ENCODE measurements around the gene RNF14. TPM values are rescaled to one million over a fixed set of nuclear protein-coding genes. Genes with fewer than 3 reads are reported as not detected.

Gene RNF14
- polyA plus RNA-seq, 1 of the 3 experiments (the other 2 are of a cell fraction) = 24.5 TPM

DNA sequence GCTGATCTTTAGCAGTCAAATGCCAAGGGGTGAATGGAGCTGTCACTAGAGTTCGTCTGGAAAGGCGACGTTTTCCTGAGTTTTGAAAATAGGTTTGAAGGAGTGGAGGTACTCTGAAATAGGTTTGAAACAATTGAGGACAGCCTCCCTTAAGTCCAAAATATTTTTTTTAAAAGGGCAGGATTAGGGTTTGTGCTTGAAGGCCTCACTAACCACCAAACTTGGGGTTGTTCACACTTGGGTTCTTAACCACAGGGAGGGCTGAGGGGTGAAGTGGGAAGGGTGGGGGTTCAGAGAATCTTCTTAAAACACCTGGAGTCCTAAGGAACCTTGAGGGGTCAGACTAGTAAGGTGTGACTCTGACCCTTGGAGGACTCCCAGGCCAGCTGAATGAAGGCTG, 7.4 kb upstream of the RNF14 start:
- WGBS (ENCODE audit: low lambda C conversion rate) = 98% methylated on average over 3 of the region's 3 CpGs
- no peak overlapping the region for H3K4me3 ChIP-seq (ENCODE audit: low read depth in 2 of 2, low read length in 1 of 2)
- no peaks in the 10 kb centered on the region for H3K79me2 ChIP-seq (ENCODE audit: insufficient read depth)
- peak overlapping the region; percentile 98 for H2AFZ ChIP-seq (ENCODE audit: low read depth)
- peaks cover 0 to 17% of the 10 kb centered on the region in 2 experiments; a peak in 2 of 4 replicates for H3K4me1 ChIP-seq (ENCODE audit: control insufficient read depth in 1 of 2, insufficient read depth in 2 of 2, low read depth in 1 of 2, low read length in 1 of 2)
- no peaks in the 10 kb centered on the region for H3K36me3 ChIP-seq (replicated peaks in 1 of 2; ENCODE audit: control insufficient read depth in 1 of 2, insufficient read depth in 2 of 2, low read length in 1 of 2)
- H3K9ac ChIP-seq = no peak overlapping the region
- H3K27ac ChIP-seq (ENCODE audit: low read depth in 2 of 2, low read length in 1 of 2) = no peak overlapping the region
- no peaks in the 10 kb centered on the region for H3K9me2 ChIP-seq
- H4K20me1 ChIP-seq (ENCODE audit: insufficient read depth) = no peaks in the 10 kb centered on the region
- no peaks in the 10 kb centered on the region for H3K9me3 ChIP-seq
- no peaks in the 10 kb centered on the region for H3F3A ChIP-seq (replicated peaks; ENCODE audit: insufficient read depth)
- H3K27me3 ChIP-seq (ENCODE audit: insufficient read depth) = no peaks in the 10 kb centered on the region
- no peak overlapping the region for H3K4me2 ChIP-seq
- DNase-seq = no peak
- POLR2A ChIA-PET = interaction anchor here (0.7 to 1.9 kb wide), 8 partner anchors 8 to 292 kb away, joined by 3 to 8 read pairs (median 4); partner anchors contain the start of genes DELE1 and RNF14
- CTCF ChIA-PET = interaction anchor here (0.7 to 9.7 kb wide), 72 partner anchors 9 to 343 kb away, joined by 3 to 325 read pairs (median 5); partner anchors contain the start of genes ARAP3, DELE1, DIAPH1 and FCHSD1
- TF ChIP-seq, protein P1, sequence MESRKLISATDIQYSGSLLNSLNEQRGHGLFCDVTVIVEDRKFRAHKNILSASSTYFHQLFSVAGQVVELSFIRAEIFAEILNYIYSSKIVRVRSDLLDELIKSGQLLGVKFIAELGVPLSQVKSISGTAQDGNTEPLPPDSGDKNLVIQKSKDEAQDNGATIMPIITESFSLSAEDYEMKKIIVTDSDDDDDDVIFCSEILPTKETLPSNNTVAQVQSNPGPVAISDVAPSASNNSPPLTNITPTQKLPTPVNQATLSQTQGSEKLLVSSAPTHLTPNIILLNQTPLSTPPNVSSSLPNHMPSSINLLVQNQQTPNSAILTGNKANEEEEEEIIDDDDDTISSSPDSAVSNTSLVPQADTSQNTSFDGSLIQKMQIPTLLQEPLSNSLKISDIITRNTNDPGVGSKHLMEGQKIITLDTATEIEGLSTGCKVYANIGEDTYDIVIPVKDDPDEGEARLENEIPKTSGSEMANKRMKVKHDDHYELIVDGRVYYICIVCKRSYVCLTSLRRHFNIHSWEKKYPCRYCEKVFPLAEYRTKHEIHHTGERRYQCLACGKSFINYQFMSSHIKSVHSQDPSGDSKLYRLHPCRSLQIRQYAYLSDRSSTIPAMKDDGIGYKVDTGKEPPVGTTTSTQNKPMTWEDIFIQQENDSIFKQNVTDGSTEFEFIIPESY (IDR thresholded peaks at IDR 0.05; ENCODE audit: borderline replicate concordance, low read depth) = no peak
- TF ChIP-seq MEF2A (IDR thresholded peaks at IDR 0.05; ENCODE audit: borderline replicate concordance, low read depth) (no peak), JUND (IDR thresholded peaks at IDR 0.05) (no peak), GABPA (IDR thresholded peaks at IDR 0.05; ENCODE audit: low read depth) (no peak), ELF1 (IDR thresholded peaks at IDR 0.05) (no peak), FOXJ3 (CRISPR knock-in tag; IDR thresholded peaks at IDR 0.05) (no peak), TCF12 (IDR thresholded peaks at IDR 0.05) (no peak), SMC3 (IDR thresholded peaks at IDR 0.05; ENCODE audit: low read depth, low read length) (no peak), CHD2 (IDR thresholded peaks at IDR 0.05; ENCODE audit: low read length, partially characterized antibody) (no peak), FOSL2 (IDR thresholded peaks at IDR 0.05; ENCODE audit: borderline replicate concordance, low read depth) (no peak), GATA2 (CRISPR knock-in tag; IDR thresholded peaks at IDR 0.05) (no peak), MXI1 (IDR thresholded peaks at IDR 0.05; ENCODE audit: low read depth, low read length) (no peak)
- TF ChIP-seq, protein P2, sequence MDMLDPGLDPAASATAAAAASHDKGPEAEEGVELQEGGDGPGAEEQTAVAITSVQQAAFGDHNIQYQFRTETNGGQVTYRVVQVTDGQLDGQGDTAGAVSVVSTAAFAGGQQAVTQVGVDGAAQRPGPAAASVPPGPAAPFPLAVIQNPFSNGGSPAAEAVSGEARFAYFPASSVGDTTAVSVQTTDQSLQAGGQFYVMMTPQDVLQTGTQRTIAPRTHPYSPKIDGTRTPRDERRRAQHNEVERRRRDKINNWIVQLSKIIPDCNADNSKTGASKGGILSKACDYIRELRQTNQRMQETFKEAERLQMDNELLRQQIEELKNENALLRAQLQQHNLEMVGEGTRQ (IDR thresholded peaks at IDR 0.05; ENCODE audit: borderline replicate concordance, low read depth, low read length) = no peak

DNA sequence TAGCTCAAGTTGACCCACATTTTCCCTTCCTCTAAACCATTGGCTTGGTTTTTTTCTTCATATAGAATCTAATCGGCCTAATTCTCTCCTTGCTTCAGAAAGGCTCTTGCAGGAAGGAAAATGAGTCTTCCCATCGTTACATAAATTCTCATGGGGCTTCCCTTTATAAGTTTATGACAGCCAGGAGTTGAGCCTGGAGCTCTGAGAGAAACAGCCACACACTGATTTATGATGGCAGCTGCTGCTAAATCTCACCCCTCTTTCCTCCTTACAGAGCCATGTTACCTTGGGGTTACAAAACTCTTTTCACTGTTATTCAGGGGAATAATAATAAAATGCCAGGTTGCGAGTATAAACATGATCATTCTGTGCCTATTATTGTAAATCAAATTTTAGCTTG, 5.2 kb upstream of the RNF14 start:
- H3K9ac ChIP-seq = no peak overlapping the region
- H3K27ac ChIP-seq (ENCODE audit: low read depth in 2 of 2, low read length in 1 of 2) = no peak overlapping the region
- H3K9me3 ChIP-seq = no peaks in the 10 kb centered on the region
- H3K36me3 ChIP-seq (replicated peaks in 1 of 2; ENCODE audit: control insufficient read depth in 1 of 2, insufficient read depth in 2 of 2, low read length in 1 of 2) = no peaks in the 10 kb centered on the region
- POLR2A ChIA-PET = no interaction called here
- DNase-seq = no peak
- TF ChIP-seq, protein P1 (IDR thresholded peaks at IDR 0.05; ENCODE audit: borderline replicate concordance, low read depth) = no peak
- no peak for TF ChIP-seq TEAD4 (IDR thresholded peaks at IDR 0.05; ENCODE audit: borderline replicate concordance, insufficient read depth)
- TF ChIP-seq YY1 (IDR thresholded peaks at IDR 0.05; ENCODE audit: low read depth) = no peak
- 54% methylated on average over 3 of the region's 3 CpGs for WGBS (ENCODE audit: low lambda C conversion rate)
- no peaks in the 10 kb centered on the region for H3F3A ChIP-seq (replicated peaks; ENCODE audit: insufficient read depth)
- H3K9me2 ChIP-seq = no peaks in the 10 kb centered on the region
- no peaks in the 10 kb centered on the region for H4K20me1 ChIP-seq (ENCODE audit: insufficient read depth)
- H3K79me2 ChIP-seq (ENCODE audit: insufficient read depth) = no peaks in the 10 kb centered on the region
- no peak overlapping the region for H3K4me3 ChIP-seq (ENCODE audit: low read depth in 2 of 2, low read length in 1 of 2)
- no peak overlapping the region for H2AFZ ChIP-seq (ENCODE audit: low read depth)
- no peaks in the 10 kb centered on the region for H3K27me3 ChIP-seq (ENCODE audit: insufficient read depth)
- peaks cover 0 to 7% of the 10 kb centered on the region in 2 experiments; a peak in 1 of 4 replicates for H3K4me1 ChIP-seq (ENCODE audit: control insufficient read depth in 1 of 2, insufficient read depth in 2 of 2, low read depth in 1 of 2, low read length in 1 of 2)
- CTCF ChIA-PET = interaction anchor here (0.7 to 9.7 kb wide), 11 partner anchors 6 to 299 kb away, joined by 3 to 325 read pairs (median 4); partner anchors contain the start of genes DELE1 and RNF14
- no peak overlapping the region for H3K4me2 ChIP-seq

Measured in SK-N-SH (cell line).